ENCODE results near the gene PYY.

- TF ChIP-seq, protein P1, sequence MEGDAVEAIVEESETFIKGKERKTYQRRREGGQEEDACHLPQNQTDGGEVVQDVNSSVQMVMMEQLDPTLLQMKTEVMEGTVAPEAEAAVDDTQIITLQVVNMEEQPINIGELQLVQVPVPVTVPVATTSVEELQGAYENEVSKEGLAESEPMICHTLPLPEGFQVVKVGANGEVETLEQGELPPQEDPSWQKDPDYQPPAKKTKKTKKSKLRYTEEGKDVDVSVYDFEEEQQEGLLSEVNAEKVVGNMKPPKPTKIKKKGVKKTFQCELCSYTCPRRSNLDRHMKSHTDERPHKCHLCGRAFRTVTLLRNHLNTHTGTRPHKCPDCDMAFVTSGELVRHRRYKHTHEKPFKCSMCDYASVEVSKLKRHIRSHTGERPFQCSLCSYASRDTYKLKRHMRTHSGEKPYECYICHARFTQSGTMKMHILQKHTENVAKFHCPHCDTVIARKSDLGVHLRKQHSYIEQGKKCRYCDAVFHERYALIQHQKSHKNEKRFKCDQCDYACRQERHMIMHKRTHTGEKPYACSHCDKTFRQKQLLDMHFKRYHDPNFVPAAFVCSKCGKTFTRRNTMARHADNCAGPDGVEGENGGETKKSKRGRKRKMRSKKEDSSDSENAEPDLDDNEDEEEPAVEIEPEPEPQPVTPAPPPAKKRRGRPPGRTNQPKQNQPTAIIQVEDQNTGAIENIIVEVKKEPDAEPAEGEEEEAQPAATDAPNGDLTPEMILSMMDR (IDR thresholded peaks at IDR 0.05; ENCODE audit: insufficient read depth, low read length) = no peak
- no peak for TF ChIP-seq POLR2AphosphoS5 (IDR thresholded peaks at IDR 0.05; ENCODE audit: low read depth)
Measured at GRCh38 chr17:43911904-43912303, 41.8 kb downstream of the PYY start.

Data from HL-60 (cell line).